ENCODE results near the gene NSF. TPM values are rescaled to one million over a fixed set of nuclear protein-coding genes. Genes with fewer than 3 reads are reported as not detected.

Gene NSF
- total RNA-seq, 1 experiment from 2014 or later, result 35.9 TPM

DNA sequence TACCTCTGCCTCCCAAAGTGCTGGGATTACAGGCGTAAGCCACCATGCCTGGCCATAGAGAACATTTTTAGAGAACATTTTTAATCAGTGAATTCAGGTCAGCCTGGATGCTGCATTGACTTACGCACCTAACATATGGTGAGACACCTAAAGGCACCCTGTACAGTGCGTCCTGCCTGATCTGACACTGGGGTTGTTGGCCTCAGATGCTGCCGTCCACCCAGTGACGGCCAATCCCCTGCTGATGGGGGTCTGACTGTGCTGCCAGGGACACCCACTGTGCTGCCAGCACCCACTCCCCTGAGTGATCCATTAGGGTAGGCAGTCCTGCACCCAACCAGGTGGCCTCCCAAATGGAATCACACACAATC is 189.5 kb downstream of the NSF start:
- Histone ChIP-seq H3K36me3 (ENCODE audit: insufficient read depth, low read length, poor library complexity, severe bottlenecking) (no peaks in the 10 kb centered on the region), H3K9me3 (ENCODE audit: low read depth, low read length, poor library complexity, severe bottlenecking) (no peaks in the 10 kb centered on the region), H3K27me3 (replicated peaks; ENCODE audit: insufficient read depth, low read depth, low read length, poor library complexity) (no peaks in the 10 kb centered on the region), H3K27ac (ENCODE audit: low read depth, low read length, poor library complexity, severe bottlenecking) (no peak overlapping the region), H3K4me1 (ENCODE audit: insufficient read depth, low read length, poor library complexity, severe bottlenecking) (no peaks in the 10 kb centered on the region), H3K4me3 (ENCODE audit: low read depth, low read length, poor library complexity, severe bottlenecking) (no peak overlapping the region)
- POLR2A ChIA-PET (ENCODE audit: low non-redundant PET), result interaction anchor here (0.6 kb wide), 1 partner anchor 563 kb away, joined by 7 read pairs; no protein-coding TSS in a partner anchor
- no TSS peak for BruUV-seq (replicated peaks)
- CTCF ChIA-PET, result no interaction called here
- intact Hi-C loops (cut with micrococcal nuclease; ENCODE audit: unreplicated experiment), result no loop called here
- TF ChIP-seq, protein P1, sequence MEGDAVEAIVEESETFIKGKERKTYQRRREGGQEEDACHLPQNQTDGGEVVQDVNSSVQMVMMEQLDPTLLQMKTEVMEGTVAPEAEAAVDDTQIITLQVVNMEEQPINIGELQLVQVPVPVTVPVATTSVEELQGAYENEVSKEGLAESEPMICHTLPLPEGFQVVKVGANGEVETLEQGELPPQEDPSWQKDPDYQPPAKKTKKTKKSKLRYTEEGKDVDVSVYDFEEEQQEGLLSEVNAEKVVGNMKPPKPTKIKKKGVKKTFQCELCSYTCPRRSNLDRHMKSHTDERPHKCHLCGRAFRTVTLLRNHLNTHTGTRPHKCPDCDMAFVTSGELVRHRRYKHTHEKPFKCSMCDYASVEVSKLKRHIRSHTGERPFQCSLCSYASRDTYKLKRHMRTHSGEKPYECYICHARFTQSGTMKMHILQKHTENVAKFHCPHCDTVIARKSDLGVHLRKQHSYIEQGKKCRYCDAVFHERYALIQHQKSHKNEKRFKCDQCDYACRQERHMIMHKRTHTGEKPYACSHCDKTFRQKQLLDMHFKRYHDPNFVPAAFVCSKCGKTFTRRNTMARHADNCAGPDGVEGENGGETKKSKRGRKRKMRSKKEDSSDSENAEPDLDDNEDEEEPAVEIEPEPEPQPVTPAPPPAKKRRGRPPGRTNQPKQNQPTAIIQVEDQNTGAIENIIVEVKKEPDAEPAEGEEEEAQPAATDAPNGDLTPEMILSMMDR (conservative IDR thresholded peaks at IDR 0.05; ENCODE audit: low read depth, low read length), result no peak
- DNase-seq (ENCODE audit: low spot score), result no peak

DNA sequence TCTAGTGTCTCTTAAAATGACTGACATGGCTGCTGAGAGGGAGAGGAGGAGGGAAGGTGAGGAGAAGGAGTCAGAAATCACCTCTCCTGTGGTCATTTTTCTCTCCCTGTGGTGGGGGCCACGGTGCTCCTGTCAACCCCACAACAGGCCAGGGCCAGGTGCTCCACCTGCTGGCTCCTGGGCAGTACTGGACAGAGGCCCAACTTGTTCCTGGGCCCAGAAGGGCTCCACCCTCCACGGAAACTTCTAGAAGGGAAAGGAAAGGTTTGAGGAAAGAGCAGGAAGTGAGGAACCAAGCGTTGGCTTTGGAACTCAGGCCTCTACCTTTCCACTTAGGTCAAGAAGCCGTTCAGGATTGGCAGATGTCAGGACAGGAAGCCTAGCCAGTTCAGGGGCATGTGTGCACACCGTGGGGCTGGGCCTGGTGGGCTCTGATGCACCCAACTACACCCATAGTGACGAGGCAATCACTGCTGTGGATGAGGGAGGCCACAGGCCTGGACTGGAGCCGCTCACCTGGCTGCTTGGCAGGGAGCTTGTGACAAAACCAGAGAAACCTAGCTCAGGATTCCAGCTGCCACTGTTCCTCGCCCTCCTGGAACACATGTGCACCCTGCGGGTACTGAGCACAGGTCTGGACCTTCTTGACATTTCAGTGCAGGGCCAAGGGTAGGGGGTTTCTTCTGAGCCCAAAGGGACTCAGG is 191.9 kb downstream of the NSF start:
- CTCF ChIA-PET, result no interaction called here
- POLR2A ChIA-PET (ENCODE audit: low non-redundant PET), result no interaction called here
- H3K9me3 ChIP-seq (ENCODE audit: low read depth, low read length, poor library complexity, severe bottlenecking), result no peaks in the 10 kb centered on the region
- no peaks in the 10 kb centered on the region for H3K4me1 ChIP-seq (ENCODE audit: insufficient read depth, low read length, poor library complexity, severe bottlenecking)
- no peaks in the 10 kb centered on the region for H3K36me3 ChIP-seq (ENCODE audit: insufficient read depth, low read length, poor library complexity, severe bottlenecking)
- no peak for DNase-seq (ENCODE audit: low spot score)
- no peak overlapping the region for H3K4me3 ChIP-seq (ENCODE audit: low read depth, low read length, poor library complexity, severe bottlenecking)
- TF ChIP-seq, protein P1 (conservative IDR thresholded peaks at IDR 0.05; ENCODE audit: low read depth, low read length), result peak; percentile 48
- TF ChIP-seq EZH2 (IDR thresholded peaks at IDR 0.05; ENCODE audit: borderline replicate concordance, low read depth, low read length, poor library complexity, severe bottlenecking), result no peak
- intact Hi-C loops (cut with micrococcal nuclease; ENCODE audit: unreplicated experiment), result no loop called here
- no peaks in the 10 kb centered on the region for H3K27me3 ChIP-seq (replicated peaks; ENCODE audit: insufficient read depth, low read depth, low read length, poor library complexity)
- no TSS peak for BruUV-seq (replicated peaks)
- H3K27ac ChIP-seq (ENCODE audit: low read depth, low read length, poor library complexity, severe bottlenecking), result no peak overlapping the region

DNA sequence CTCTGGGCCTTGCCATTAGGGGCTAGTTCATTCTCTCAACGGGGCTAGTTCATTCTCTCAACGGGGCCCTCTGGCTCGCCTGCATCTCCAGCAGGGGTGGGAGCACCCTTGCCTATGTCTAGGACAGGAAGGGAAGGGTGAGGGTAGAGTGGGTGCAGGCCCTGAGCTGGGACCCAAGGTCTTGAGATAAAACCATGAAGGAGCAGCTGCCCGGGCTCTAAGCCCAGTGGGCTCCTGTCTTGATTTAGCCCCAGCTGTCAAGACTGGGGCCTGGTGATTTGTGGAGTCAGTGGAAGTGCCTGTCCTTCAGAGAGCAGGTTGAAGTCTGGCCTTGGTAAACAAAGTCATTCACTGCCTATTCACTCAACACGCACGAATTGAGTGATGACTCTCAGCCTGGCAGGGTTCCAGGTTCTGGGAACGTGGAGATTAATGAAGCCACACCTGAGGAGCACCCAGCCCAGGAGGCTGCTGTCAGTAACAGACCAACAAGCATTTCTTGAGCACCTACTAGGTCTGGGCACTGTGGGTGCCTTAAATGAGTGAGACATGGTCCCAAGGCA is 192.6 kb downstream of the NSF start:
- no peak for DNase-seq (ENCODE audit: low spot score)
- POLR2A ChIA-PET (ENCODE audit: low non-redundant PET), result no interaction called here
- CTCF ChIA-PET, result no interaction called here
- no peaks in the 10 kb centered on the region for H3K36me3 ChIP-seq (ENCODE audit: insufficient read depth, low read length, poor library complexity, severe bottlenecking)
- H3K9me3 ChIP-seq (ENCODE audit: low read depth, low read length, poor library complexity, severe bottlenecking), result no peaks in the 10 kb centered on the region
- intact Hi-C loops (cut with micrococcal nuclease; ENCODE audit: unreplicated experiment), result no loop called here
- no peaks in the 10 kb centered on the region for H3K4me1 ChIP-seq (ENCODE audit: insufficient read depth, low read length, poor library complexity, severe bottlenecking)
- H3K4me3 ChIP-seq (ENCODE audit: low read depth, low read length, poor library complexity, severe bottlenecking), result no peak overlapping the region
- TF ChIP-seq, protein P1 (conservative IDR thresholded peaks at IDR 0.05; ENCODE audit: low read depth, low read length), result no peak
- TF ChIP-seq EZH2 (IDR thresholded peaks at IDR 0.05; ENCODE audit: borderline replicate concordance, low read depth, low read length, poor library complexity, severe bottlenecking), result no peak
- no TSS peak for BruUV-seq (replicated peaks)
- no peaks in the 10 kb centered on the region for H3K27me3 ChIP-seq (replicated peaks; ENCODE audit: insufficient read depth, low read depth, low read length, poor library complexity)
- no peak overlapping the region for H3K27ac ChIP-seq (ENCODE audit: low read depth, low read length, poor library complexity, severe bottlenecking)

Data from A673 (cell line).